H1 (cell line): Measurements from ENCODE around the gene TWIST2. TPM values are rescaled to one million over a fixed set of nuclear protein-coding genes. Genes with fewer than 3 reads are reported as not detected.

Experiments
- CTCF ChIA-PET: fragments of 300-600 bp; sonication (Branson Sonifier 250); formaldehyde crosslinking; loops from one replicate; lab custom pipeline; 2021; ENCODE audit not compliant: partially characterized antibody; lab: Charles Lee
- POLR2A ChIA-PET: fragments of 300-600 bp; sonication (Branson Sonifier 250); formaldehyde crosslinking; loops from one replicate; lab custom pipeline; 2021; ENCODE audit warnings: inconsistent platforms; ENCODE audit not compliant: partially characterized antibody; lab: Charles Lee
- DNase-seq, 2 experiments: peaks; one replicate each; pipeline versions ENCODE4 v3.0.0 to v3.0.0-alpha.2; 2010 to 2022; ENCODE audit warnings: low spot score in 2 of 2, low read depth in 1 of 2, mixed read lengths in 1 of 2
- FAIRE-seq: peaks from 2 replicates; lab custom pipeline; 2011; peaks lifted over from hg19 to GRCh38; lab: Jason Lieb, UNC
- H2AFZ ChIP-seq: 2 replicates; pipeline ENCODE4 v1.8.1; 2012; ENCODE audit warnings: low read length, inconsistent platforms
- H2AK5ac ChIP-seq: 2 replicates; pipeline ENCODE4 v1.6.1; 2013; ENCODE audit warnings: low read depth, low read length
- H2BK120ac ChIP-seq: replicated peaks from 2 replicates; pipeline ENCODE3; 2013; ENCODE audit warnings: low read depth, low read length, inconsistent platforms
- H2BK12ac ChIP-seq: 2 replicates; pipeline ENCODE4 v1.6.1; 2013; ENCODE audit warnings: low read depth, low read length
- H2BK15ac ChIP-seq: 2 replicates; pipeline ENCODE4 v1.6.1; 2013; ENCODE audit warnings: low read length
- H2BK20ac ChIP-seq: 2 replicates; pipeline ENCODE4 v1.6.1; 2013; ENCODE audit warnings: low read length
- H2BK5ac ChIP-seq: 2 replicates; pipeline ENCODE4 v1.6.1; 2013; ENCODE audit warnings: low read depth, low read length
- H3K14ac ChIP-seq: 2 replicates; pipeline ENCODE4 v1.6.1; 2013; ENCODE audit warnings: inconsistent platforms; ENCODE audit not compliant: insufficient read length
- H3K18ac ChIP-seq: 2 replicates; pipeline ENCODE4 v1.6.1; 2013; ENCODE audit warnings: low read length; ENCODE audit errors: extremely low read depth
- H3K23ac ChIP-seq: 2 replicates; pipeline ENCODE4 v1.6.1; 2013; ENCODE audit warnings: inconsistent platforms; ENCODE audit not compliant: insufficient read length
- H3K23me2 ChIP-seq: 2 replicates; pipeline ENCODE4 v1.6.1; 2013; ENCODE audit warnings: low read depth, low read length
- H3K27ac ChIP-seq: 2 replicates; pipeline ENCODE4 v1.6.1; 2011; ENCODE audit warnings: low read depth, low read length, inconsistent platforms
- H3K27me3 ChIP-seq, 4 experiments: replicated peaks in 1 of 4; 1 replicate in 1 of 4; 2 replicates in 3 of 4; pipeline versions ENCODE4 v1.6.1 to v1.8.1; 2011 to 2013; ENCODE audit warnings: low read length in 3 of 4, mild to moderate bottlenecking in 3 of 4, inconsistent platforms in 2 of 4, mixed read lengths in 2 of 4, moderate library complexity in 1 of 4; ENCODE audit not compliant: control insufficient read depth in 3 of 4, insufficient read depth in 3 of 4; ENCODE audit errors: extremely low read depth in 1 of 4
- H3K36me3 ChIP-seq, 4 experiments: 2 replicates each; pipeline versions ENCODE4 v1.6.1 to v1.8.1; 2011 to 2013; ENCODE audit warnings: mild to moderate bottlenecking in 4 of 4, low read length in 3 of 4, moderate library complexity in 2 of 4, control low read depth in 1 of 4, inconsistent platforms in 1 of 4; ENCODE audit not compliant: insufficient read depth in 4 of 4, control insufficient read depth in 2 of 4
- H3K4ac ChIP-seq: replicated peaks from 2 replicates; pipeline ENCODE3; 2013; ENCODE audit warnings: low read length, low read depth, mixed read lengths, inconsistent platforms; ENCODE audit not compliant: insufficient read length
- H3K4me1 ChIP-seq, 4 experiments: replicated peaks in 1 of 4; 1 replicate in 1 of 4; 2 replicates in 3 of 4; pipeline versions ENCODE4 v1.6.1 to v1.8.1; 2011 to 2013; ENCODE audit warnings: low read length in 3 of 4, inconsistent platforms in 2 of 4, mixed read lengths in 1 of 4; ENCODE audit not compliant: insufficient read depth in 4 of 4, control insufficient read depth in 3 of 4
- H3K4me2 ChIP-seq, 2 experiments: 2 replicates each; pipeline versions ENCODE4 v1.6.1 to v1.8.1; 2011 to 2013; ENCODE audit warnings: low read depth in 2 of 2, low read length in 2 of 2, control low read depth in 1 of 2, inconsistent platforms in 1 of 2, mild to moderate bottlenecking in 1 of 2; ENCODE audit not compliant: insufficient read depth in 1 of 2
- H3K4me3 ChIP-seq, 4 experiments: fragments of 200-600, 300-600 bp in 1 of 4; sonication (generic), shearing (Covaris generic), sonication (Bioruptor Twin) in 1 of 4; 2 replicates each; pipeline versions ENCODE4 v1.5.1 to v1.8.1; 2011 to 2016; ENCODE audit warnings: low read length in 4 of 4, low read depth in 3 of 4, control low read depth in 2 of 4, inconsistent platforms in 2 of 4, mild to moderate bottlenecking in 2 of 4, mixed read lengths in 1 of 4, moderate library complexity in 1 of 4; ENCODE audit not compliant: insufficient read depth in 2 of 4; ENCODE audit errors: extremely low read depth in 1 of 4
- H3K56ac ChIP-seq: replicated peaks from 2 replicates; pipeline ENCODE3; 2013; ENCODE audit warnings: low read depth, mild to moderate bottlenecking, mixed read lengths, low read length, inconsistent platforms; ENCODE audit not compliant: insufficient read length
- H3K79me1 ChIP-seq: 2 replicates; pipeline ENCODE4 v1.6.1; 2013; ENCODE audit warnings: low read depth, low read length, control low read depth
- H3K79me2 ChIP-seq, 2 experiments: 2 replicates each; pipeline versions ENCODE4 v1.6.1 to v1.8.1; 2012 to 2013; ENCODE audit warnings: low read length in 2 of 2, mild to moderate bottlenecking in 2 of 2, inconsistent platforms in 1 of 2; ENCODE audit not compliant: insufficient read depth in 2 of 2, control insufficient read depth in 1 of 2
- H3K9ac ChIP-seq, 4 experiments: replicated peaks in 1 of 4; 1 replicate in 1 of 4; 2 replicates in 3 of 4; pipeline versions ENCODE4 v1.6.1 to v1.8.1; 2011 to 2013; ENCODE audit warnings: low read depth in 3 of 4, low read length in 3 of 4, control low read depth in 2 of 4, mild to moderate bottlenecking in 2 of 4, moderate library complexity in 2 of 4, inconsistent platforms in 1 of 4; ENCODE audit errors: extremely low read depth in 1 of 4
- H3K9me3 ChIP-seq, 2 experiments: 2 replicates each; pipeline versions ENCODE4 v1.6.1 to v1.8.1; 2012 to 2013; ENCODE audit warnings: mild to moderate bottlenecking in 2 of 2, moderate library complexity in 2 of 2, control low read depth in 1 of 2, inconsistent platforms in 1 of 2, low read depth in 1 of 2, low read length in 1 of 2, mixed read lengths in 1 of 2; ENCODE audit not compliant: insufficient read depth in 2 of 2
- H4K20me1 ChIP-seq, 2 experiments: replicated peaks in 1 of 2; 2 replicates each; pipeline versions ENCODE3 to v1.8.1; 2011 to 2013; ENCODE audit warnings: inconsistent platforms in 2 of 2, low read length in 2 of 2, mild to moderate bottlenecking in 1 of 2; ENCODE audit not compliant: insufficient read depth in 2 of 2, control insufficient read depth in 1 of 2
- H4K5ac ChIP-seq: 2 replicates; pipeline ENCODE4 v1.6.1; 2013; ENCODE audit warnings: low read length, low read depth, mixed read lengths, inconsistent platforms; ENCODE audit not compliant: insufficient read length
- H4K8ac ChIP-seq: 2 replicates; pipeline ENCODE4 v1.8.0; 2013; ENCODE audit warnings: mild to moderate bottlenecking, moderate library complexity, low read length, inconsistent platforms; ENCODE audit not compliant: insufficient read depth; ENCODE audit errors: extremely low read depth
- H4K91ac ChIP-seq: replicated peaks from 2 replicates; pipeline ENCODE3; 2013; ENCODE audit warnings: low read length, mixed read lengths, inconsistent platforms; ENCODE audit not compliant: insufficient read length
- BACH1 ChIP-seq: IDR thresholded peaks from 2 replicates; pipeline ENCODE4 v1.6.1; 2012; ENCODE audit warnings: low read length, improper control_type of control experiment
- CTCF ChIP-seq, 3 experiments: IDR thresholded peaks; 1 replicate in 2 of 3; 2 replicates in 1 of 3; pipeline versions ENCODE4 v1.5.1 to v1.6.1; 2011; ENCODE audit warnings: low read length in 3 of 3, mild to moderate bottlenecking in 3 of 3, inconsistent platforms in 2 of 3, low read depth in 1 of 3, moderate library complexity in 1 of 3; ENCODE audit not compliant: insufficient read depth in 1 of 3; ENCODE audit errors: control extremely low read depth in 1 of 3
- RAD21 ChIP-seq, 2 experiments: IDR thresholded peaks in 1 of 2; conservative IDR thresholded peaks in 1 of 2; 2 replicates each; pipeline ENCODE4 v1.6.1; 2011; ENCODE audit warnings: low read depth in 2 of 2, low read length in 2 of 2, improper control_type of control experiment in 1 of 2, inconsistent platforms in 1 of 2, mild to moderate bottlenecking in 1 of 2, moderate library complexity in 1 of 2
- WGBS, 2 experiments: shearing (Covaris generic) in 1 of 2; methylation state at CpG; one replicate each; pipeline versions ENCODE4 v1.1.6 to v1.1.7; 2013 to 2015; ENCODE audit warnings: low lambda C conversion rate in 2 of 2, mixed read lengths in 2 of 2, inconsistent platforms in 1 of 2, low coverage in 1 of 2, missing lambda C conversion rate in 1 of 2; ENCODE audit not compliant: insufficient replicate concordance in 2 of 2, insufficient coverage in 1 of 2, insufficient read length in 1 of 2; ENCODE audit errors: extremely low coverage in 1 of 2, missing lambda C conversion rate in 1 of 2; 5-methylcytosine and 5-hydroxymethylcytosine counted together
- polyA plus RNA-seq, 7 experiments: library from polyadenylated mRNA; depleted of rRNA in 3 of 7; stranded (reverse) in 5 of 7; unstranded in 2 of 7; fragments of >200 nt in 5 of 7; fragments of 200-250 nt in 2 of 7; gene quantifications; 1 replicate in 5 of 7; 2 replicates in 1 of 7; 4 replicates in 1 of 7; pipeline versions ENCODE4 v1.2.1 to v1.2.3, GENCODE V29; 2011 to 2013; ENCODE audit warnings: missing spikeins in 2 of 7, mixed read lengths in 2 of 7
- total RNA-seq: library from RNA; stranded (reverse); fragmentation: NEBNext Ultra II Directional; extraction: Animal tissue kit (Norgen Biotek cat#: 25700); gene quantifications from 2 replicates; pipeline ENCODE4 v1.2.1, GENCODE V29; 2021

The TWIST2 gene
- total and polyA plus RNA-seq, 2 of the 8 experiments (the other 6 are each of a cell fraction or from before 2014, with no cell fraction given) = 2.6 to 4.3 TPM

- Histone ChIP-seq H4K91ac (no peak overlapping the region), H3K27me3 (peaks cover 0 to 3% (median 1%) of the 10 kb centered on the region in 4 experiments; a peak in 3 of 7 replicates), H4K20me1 (no peaks in the 10 kb centered on the region), H2AFZ (no peak overlapping the region), H3K79me1 (no peaks in the 10 kb centered on the region), H3K4me2 (no peak overlapping the region), H2BK15ac (no peak overlapping the region), H2BK5ac (no peak overlapping the region), H3K23me2 (no peaks in the 10 kb centered on the region; the same call in 1 of the 2 replicates), H3K18ac (no peak overlapping the region), H3K14ac (no peak overlapping the region), H3K23ac (no peak overlapping the region), H2BK12ac (no peak overlapping the region), H4K5ac (no peak overlapping the region), H2AK5ac (no peak overlapping the region), H3K4me3 (no peak overlapping the region), H2BK20ac (no peak overlapping the region), H3K9me3 (no peaks in the 10 kb centered on the region), H2BK120ac (no peak overlapping the region), H3K36me3 (no peaks in the 10 kb centered on the region), H3K4ac (no peak overlapping the region), H3K4me1 (no peaks in the 10 kb centered on the region), H4K8ac (no peak overlapping the region), H3K9ac (no peak overlapping the region), H3K56ac (no peak overlapping the region), H3K27ac (no peak overlapping the region), H3K79me2 (no peaks in the 10 kb centered on the region)
- DNase-seq = no peak
- TF ChIP-seq BACH1 = no peak
- TF ChIP-seq RAD21 (IDR thresholded peaks at IDR 0.05 in 1 of 2, conservative IDR thresholded peaks at IDR 0.05 in 1 of 2; ENCODE audit: low read depth in 2 of 2, low read length in 2 of 2) = peak; percentile 44 to 53; a peak in 3 of 4 replicates
- peak; percentile 60 to 77 (median 77) for TF ChIP-seq CTCF (IDR thresholded peaks at IDR 0.05; ENCODE audit: control extremely low read depth in 1 of 3, insufficient read depth in 1 of 3, low read depth in 1 of 3, low read length in 3 of 3)
- FAIRE-seq = no peak
- POLR2A ChIA-PET = no interaction called here
- 69% methylated on average over 7 of the region's 7 CpGs; no CpG with 5 or more reads in 1 of the 2 experiments for WGBS, 2 experiments
- CTCF ChIA-PET = no interaction called here
These were observed 12.1 kb upstream of the TWIST2 start for GRCh38 chr2:238835726-238836301.
